Neural cell (in vitro differentiated cells): ENCODE data around the gene SAV1. TPM values are rescaled to one million over a fixed set of nuclear protein-coding genes. Genes with fewer than 3 reads are reported as not detected.

Experiments used
- H2AFZ ChIP-seq: fragments of 200-600, 300-800 bp; sonication (generic), shearing (Covaris generic); 2 replicates; pipeline ENCODE4 v1.6.0; 2014; ENCODE audit warnings: low read depth, mild to moderate bottlenecking, antibody characterized with exemption, low read length, moderate library complexity
- H3F3A ChIP-seq: fragments of 200-600 bp; shearing (Covaris generic); 2 replicates; pipeline ENCODE4 v1.6.1; 2016; ENCODE audit warnings: mild to moderate bottlenecking, moderate library complexity, mixed read lengths, antibody characterized with exemption, low read length; ENCODE audit not compliant: insufficient read depth, poor library complexity, severe bottlenecking
- H3K27ac ChIP-seq: fragments of 200-600, 300-800 bp; sonication (generic), shearing (Covaris generic); 2 replicates; pipeline ENCODE4 v1.5.1; 2014; ENCODE audit warnings: mild to moderate bottlenecking, low read length, moderate library complexity
- H3K27me3 ChIP-seq: fragments of 300-800, 200-600 bp; sonication (generic), shearing (Covaris generic); 2 replicates; pipeline ENCODE4 v1.6.0; 2014; ENCODE audit warnings: mild to moderate bottlenecking, low read depth, low read length, moderate library complexity; ENCODE audit not compliant: insufficient read depth
- H3K36me3 ChIP-seq: fragments of 300-800, 200-600 bp; sonication (generic), shearing (Covaris generic); 2 replicates; pipeline ENCODE4 v1.5.1; 2014; ENCODE audit warnings: mild to moderate bottlenecking, antibody characterized with exemption, low read length, moderate library complexity; ENCODE audit not compliant: insufficient read depth
- H3K4me2 ChIP-seq: fragments of 300-800, 200-600 bp; sonication (generic), shearing (Covaris generic); 2 replicates; pipeline ENCODE4 v1.6.0; 2014; ENCODE audit warnings: mild to moderate bottlenecking, low read length
- H3K4me3 ChIP-seq: fragments of 300-800, 200-600 bp; sonication (generic), shearing (Covaris generic); 2 replicates; pipeline ENCODE4 v1.5.1; 2014; ENCODE audit warnings: mild to moderate bottlenecking, low read length, moderate library complexity
- H3K79me2 ChIP-seq: fragments of 200-600 bp; shearing (Covaris generic); replicated peaks from 2 replicates; pipeline ENCODE4 v1.6.0; 2014; ENCODE audit warnings: mild to moderate bottlenecking, low read length, moderate library complexity; ENCODE audit not compliant: insufficient read depth
- H3K9ac ChIP-seq: fragments of 300-800, 200-600 bp; sonication (generic), shearing (Covaris generic); 2 replicates; pipeline ENCODE4 v1.6.1; 2016; ENCODE audit warnings: mild to moderate bottlenecking, low read length, mixed read lengths
- H3K9me2 ChIP-seq: fragments of 200-600 bp; shearing (Covaris generic); 2 replicates; pipeline ENCODE4 v1.6.1; 2016; ENCODE audit warnings: mild to moderate bottlenecking, low read length, mixed read lengths; ENCODE audit not compliant: insufficient read depth
- H3K9me3 ChIP-seq: fragments of 200-600, 300-800 bp; sonication (generic), shearing (Covaris generic); 2 replicates; pipeline ENCODE4 v1.6.1; 2016; ENCODE audit warnings: mild to moderate bottlenecking, mixed run types, low read length, moderate library complexity, mixed read lengths
- H4K20me1 ChIP-seq: fragments of 200-600 bp; shearing (Covaris generic); 2 replicates; pipeline ENCODE4 v1.6.1; 2016; ENCODE audit warnings: mild to moderate bottlenecking, mixed run types; ENCODE audit not compliant: insufficient read depth
- CTCF ChIP-seq: fragments of 450-650 bp; IDR thresholded peaks from 2 replicates; pipeline ENCODE4 v1.5.1; 2014; ENCODE audit warnings: antibody characterized with exemption, mild to moderate bottlenecking, moderate library complexity; ENCODE audit not compliant: poor library complexity, severe bottlenecking
- EP300 ChIP-seq: fragments of 450-650 bp; conservative IDR thresholded peaks from 2 replicates; pipeline ENCODE4 v1.6.1; 2014; ENCODE audit warnings: antibody characterized with exemption, mild to moderate bottlenecking, moderate library complexity; ENCODE audit not compliant: poor library complexity, severe bottlenecking
- EZH2 ChIP-seq: fragments of 200-600, 300-800 bp; shearing (Covaris generic), sonication (generic); IDR thresholded peaks from 2 replicates; pipeline ENCODE4 v1.6.1; 2014; ENCODE audit warnings: antibody characterized with exemption, low read length, borderline replicate concordance, mild to moderate bottlenecking; ENCODE audit not compliant: insufficient read depth, poor library complexity, severe bottlenecking
- MXI1 ChIP-seq: fragments of 450-650 bp; conservative IDR thresholded peaks from 2 replicates; pipeline ENCODE4 v1.6.1; 2014; ENCODE audit warnings: antibody characterized with exemption, mild to moderate bottlenecking; ENCODE audit not compliant: poor library complexity, severe bottlenecking
- POLR2AphosphoS5 ChIP-seq: IDR thresholded peaks from 2 replicates; pipeline ENCODE4 v1.6.1; 2012
- REST ChIP-seq: IDR thresholded peaks from 2 replicates; pipeline ENCODE4 v1.6.1; 2012; ENCODE audit warnings: borderline replicate concordance
- TAF1 ChIP-seq: IDR thresholded peaks from 2 replicates; pipeline ENCODE4 v1.6.1; 2012; ENCODE audit warnings: low read depth
- polyA plus RNA-seq: library from polyadenylated mRNA; depleted of rRNA; stranded (reverse); fragments of >200 nt; gene quantifications from 2 replicates; pipeline ENCODE4 v1.2.3, GENCODE V29; 2014

The SAV1 gene
- polyA plus RNA-seq, 1 donor from 2014 or later, result 4.9 TPM

DNA sequence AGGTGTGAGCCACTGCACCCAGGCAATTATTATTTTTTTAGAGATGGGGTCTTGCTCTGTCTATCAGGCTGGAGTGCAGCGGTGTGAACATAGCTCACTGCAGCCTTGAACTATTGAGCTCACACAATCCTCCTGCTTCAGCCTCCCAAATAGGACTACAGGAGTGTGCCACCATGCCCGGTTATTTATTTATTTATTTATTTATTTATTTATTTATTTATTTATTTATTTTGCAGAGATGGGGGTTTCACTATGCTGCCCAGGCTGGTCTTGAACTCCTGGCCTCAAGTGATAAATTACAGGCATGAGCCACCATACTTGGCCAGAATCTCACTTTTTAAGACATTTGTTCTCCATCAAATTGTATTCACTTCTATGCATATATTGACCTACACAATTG, 51.8 kb downstream of the SAV1 start:
- Histone ChIP-seq H3K4me2 (no peak overlapping the region), H3K9ac (no peak overlapping the region), H4K20me1 (no peaks in the 10 kb centered on the region), H3K9me2 (no peaks in the 10 kb centered on the region), H2AFZ (no peak overlapping the region), H3K79me2 (no peaks in the 10 kb centered on the region), H3K27ac (no peak overlapping the region), H3K27me3 (no peaks in the 10 kb centered on the region), H3K36me3 (peaks cover 14% of the 10 kb centered on the region), H3K4me3 (no peak overlapping the region), H3K9me3 (no peaks in the 10 kb centered on the region), H3F3A (no peaks in the 10 kb centered on the region)
- TF ChIP-seq CTCF, result no peak
- no peak for TF ChIP-seq MXI1
- TF ChIP-seq EP300, result no peak
- TF ChIP-seq TAF1, result no peak

DNA sequence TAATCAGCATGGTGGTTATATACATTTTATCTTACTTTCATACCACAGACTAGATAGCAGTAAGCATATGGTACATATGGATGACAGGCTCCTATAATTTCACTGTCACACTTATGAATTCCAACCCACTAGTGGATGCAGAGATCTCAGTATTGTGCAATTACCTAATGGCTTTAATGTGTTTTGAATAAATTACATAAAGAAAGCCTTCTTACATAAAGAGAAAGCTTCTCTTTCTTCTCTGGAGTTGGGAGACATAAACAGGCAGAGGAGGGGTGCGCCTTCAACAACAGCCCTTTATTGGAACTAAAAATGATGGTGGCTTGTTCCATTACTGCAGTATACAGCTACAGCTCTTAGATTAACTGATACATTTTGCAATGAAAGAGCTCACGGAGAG, 52.6 kb downstream of the SAV1 start:
- no peaks in the 10 kb centered on the region for H3K27me3 ChIP-seq
- no peaks in the 10 kb centered on the region for H3K9me2 ChIP-seq
- no peak overlapping the region for H3K4me2 ChIP-seq
- no peak overlapping the region for H3K4me3 ChIP-seq
- H4K20me1 ChIP-seq, result no peaks in the 10 kb centered on the region
- H3F3A ChIP-seq, result no peaks in the 10 kb centered on the region
- H3K9ac ChIP-seq, result no peak overlapping the region
- H3K36me3 ChIP-seq, result peaks cover 14% of the 10 kb centered on the region
- no peak overlapping the region for H2AFZ ChIP-seq
- no peak overlapping the region for H3K27ac ChIP-seq
- no peaks in the 10 kb centered on the region for H3K79me2 ChIP-seq
- TF ChIP-seq CTCF (no peak), EZH2 (no peak), POLR2AphosphoS5 (no peak), MXI1 (no peak), REST (no peak)
- no peaks in the 10 kb centered on the region for H3K9me3 ChIP-seq
